ENCODE results near the gene MSANTD1. TPM values are rescaled to one million over a fixed set of nuclear protein-coding genes. Genes with fewer than 3 reads are reported as not detected.
A peak's percentile ranks its signal among the peaks of the same experiment; 100 is the strongest.

The MSANTD1 gene
- total RNA-seq, 1 donor from 2014 or later, result 0.44 TPM

DNA sequence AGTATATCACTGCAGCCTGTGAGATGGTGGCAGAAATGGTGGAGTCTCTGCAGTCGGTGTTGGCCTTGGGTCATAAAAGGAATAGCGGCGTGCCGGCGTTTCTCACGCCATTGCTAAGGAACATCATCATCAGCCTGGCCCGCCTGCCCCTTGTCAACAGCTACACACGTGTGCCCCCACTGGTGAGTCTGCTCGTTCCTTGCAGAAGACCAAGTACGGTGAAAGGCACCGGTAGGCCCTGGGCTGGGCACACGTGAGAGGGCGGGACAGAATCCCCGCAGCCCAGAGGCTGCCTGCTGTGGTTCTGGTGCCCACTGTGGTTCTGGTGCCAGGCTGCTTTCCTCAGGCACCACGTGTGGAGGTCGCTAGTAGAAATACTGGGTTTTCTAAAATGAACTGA, 31.2 kb upstream of the MSANTD1 start:
- H3K4me3 ChIP-seq, result no peak overlapping the region
- intact Hi-C loops (cut with micrococcal nuclease), result no loop called here
- TF ChIP-seq, protein P1, sequence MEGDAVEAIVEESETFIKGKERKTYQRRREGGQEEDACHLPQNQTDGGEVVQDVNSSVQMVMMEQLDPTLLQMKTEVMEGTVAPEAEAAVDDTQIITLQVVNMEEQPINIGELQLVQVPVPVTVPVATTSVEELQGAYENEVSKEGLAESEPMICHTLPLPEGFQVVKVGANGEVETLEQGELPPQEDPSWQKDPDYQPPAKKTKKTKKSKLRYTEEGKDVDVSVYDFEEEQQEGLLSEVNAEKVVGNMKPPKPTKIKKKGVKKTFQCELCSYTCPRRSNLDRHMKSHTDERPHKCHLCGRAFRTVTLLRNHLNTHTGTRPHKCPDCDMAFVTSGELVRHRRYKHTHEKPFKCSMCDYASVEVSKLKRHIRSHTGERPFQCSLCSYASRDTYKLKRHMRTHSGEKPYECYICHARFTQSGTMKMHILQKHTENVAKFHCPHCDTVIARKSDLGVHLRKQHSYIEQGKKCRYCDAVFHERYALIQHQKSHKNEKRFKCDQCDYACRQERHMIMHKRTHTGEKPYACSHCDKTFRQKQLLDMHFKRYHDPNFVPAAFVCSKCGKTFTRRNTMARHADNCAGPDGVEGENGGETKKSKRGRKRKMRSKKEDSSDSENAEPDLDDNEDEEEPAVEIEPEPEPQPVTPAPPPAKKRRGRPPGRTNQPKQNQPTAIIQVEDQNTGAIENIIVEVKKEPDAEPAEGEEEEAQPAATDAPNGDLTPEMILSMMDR (IDR thresholded peaks at IDR 0.05; ENCODE audit: borderline replicate concordance), result no peak
- DNase-seq, result no peak
- peaks cover 19% of the 10 kb centered on the region for H3K4me1 ChIP-seq
- H3K9me3 ChIP-seq (replicated peaks), result no peaks in the 10 kb centered on the region
- no peaks in the 10 kb centered on the region for H3K27me3 ChIP-seq (ENCODE audit: low read depth)
- no peak overlapping the region for H3K27ac ChIP-seq (replicated peaks)
- H3K36me3 ChIP-seq, result peaks cover 92% of the 10 kb centered on the region

DNA sequence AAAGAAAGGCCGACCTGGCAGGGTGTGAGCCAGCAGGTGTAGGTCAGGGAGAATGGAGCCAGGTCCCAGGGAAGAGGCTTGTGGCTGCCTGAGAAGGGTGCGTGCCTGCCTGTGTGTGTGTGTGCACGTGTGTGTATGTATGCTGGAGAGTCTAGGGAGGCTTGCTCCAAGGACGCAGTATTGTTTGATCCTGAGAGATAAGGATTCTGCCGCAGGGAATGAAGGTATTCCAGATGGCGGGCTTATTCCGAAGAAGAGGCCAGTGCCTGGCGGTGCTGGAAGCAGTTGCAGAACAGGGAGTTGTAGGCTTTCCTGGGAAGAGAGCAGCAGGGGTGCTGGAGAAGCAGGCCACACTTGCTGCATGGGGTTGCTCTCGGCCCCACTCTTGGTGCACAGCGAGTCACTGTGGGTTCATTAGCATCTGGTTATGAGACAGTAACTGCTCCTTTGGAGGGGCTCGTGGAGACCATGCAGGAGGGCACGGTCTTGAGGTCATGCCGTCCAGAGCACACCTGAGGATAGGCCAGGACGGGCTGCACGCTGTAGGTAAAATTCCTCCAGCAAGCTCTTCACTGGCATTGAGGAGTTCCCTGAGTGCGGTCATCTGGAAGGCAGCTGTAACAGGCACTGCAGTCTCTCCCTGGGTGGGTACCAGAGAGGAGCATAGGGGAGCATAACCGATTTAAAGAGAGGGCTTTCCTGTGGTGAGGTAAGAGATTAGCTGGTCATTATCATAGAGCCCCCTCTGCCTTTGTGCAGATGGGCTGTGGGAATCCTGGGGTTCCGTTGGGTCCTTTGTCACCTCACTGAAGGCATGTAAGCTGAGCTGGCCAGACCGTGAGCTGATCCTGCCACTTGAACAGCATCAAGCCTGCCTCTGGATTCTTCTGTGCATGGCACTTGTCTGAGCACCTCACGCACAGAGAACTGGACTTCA, 29.9 kb upstream of the MSANTD1 start:
- H3K27ac ChIP-seq (replicated peaks), result peak overlapping the region; percentile 51
- TF ChIP-seq, protein P1 (IDR thresholded peaks at IDR 0.05; ENCODE audit: borderline replicate concordance), result no peak
- H3K36me3 ChIP-seq, result peaks cover 92% of the 10 kb centered on the region
- intact Hi-C loops (cut with micrococcal nuclease), result no loop called here
- peaks cover 19% of the 10 kb centered on the region for H3K4me1 ChIP-seq
- no peak overlapping the region for H3K4me3 ChIP-seq
- H3K9me3 ChIP-seq (replicated peaks), result no peaks in the 10 kb centered on the region
- no peaks in the 10 kb centered on the region for H3K27me3 ChIP-seq (ENCODE audit: low read depth)
- no peak for DNase-seq

DNA sequence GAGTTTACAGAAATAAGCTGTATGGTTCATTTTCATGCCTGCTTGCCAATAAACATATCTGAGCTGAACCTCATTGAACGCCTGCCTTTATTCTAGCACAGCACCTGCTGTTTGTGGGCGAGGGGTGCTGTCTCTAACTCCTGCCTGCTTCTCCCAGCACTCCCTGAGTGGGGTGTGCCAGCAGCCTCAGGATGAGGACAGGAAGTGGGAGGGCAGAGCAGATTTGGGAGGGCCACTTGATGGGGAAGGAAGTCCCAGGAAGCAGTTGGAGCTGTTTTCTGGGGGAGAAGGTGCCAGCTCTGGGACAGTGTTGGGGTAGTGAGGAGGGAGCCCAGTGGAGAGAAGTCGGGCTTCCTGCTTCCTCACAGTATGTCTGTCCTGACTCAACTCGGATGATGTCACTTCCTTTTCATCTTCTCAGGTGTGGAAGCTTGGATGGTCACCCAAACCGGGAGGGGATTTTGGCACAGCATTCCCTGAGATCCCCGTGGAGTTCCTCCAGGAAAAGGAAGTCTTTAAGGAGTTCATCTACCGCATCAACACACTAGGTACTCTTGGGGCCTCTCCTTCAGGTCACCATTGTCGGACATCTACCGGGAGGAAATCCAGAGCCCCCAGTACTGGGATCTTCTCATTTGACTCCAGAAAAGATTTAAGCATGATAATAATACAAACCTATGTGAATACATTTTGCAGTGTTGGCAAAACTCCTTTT, 29.0 kb upstream of the MSANTD1 start:
- TF ChIP-seq, protein P1 (IDR thresholded peaks at IDR 0.05; ENCODE audit: borderline replicate concordance), result no peak
- peak overlapping the region; percentile 51 for H3K27ac ChIP-seq (replicated peaks)
- DNase-seq, result no peak
- no peaks in the 10 kb centered on the region for H3K27me3 ChIP-seq (ENCODE audit: low read depth)
- no peaks in the 10 kb centered on the region for H3K9me3 ChIP-seq (replicated peaks)
- H3K36me3 ChIP-seq, result peaks cover 95% of the 10 kb centered on the region
- peaks cover 19% of the 10 kb centered on the region for H3K4me1 ChIP-seq
- H3K4me3 ChIP-seq, result no peak overlapping the region
- intact Hi-C loops (cut with micrococcal nuclease), result no loop called here

DNA sequence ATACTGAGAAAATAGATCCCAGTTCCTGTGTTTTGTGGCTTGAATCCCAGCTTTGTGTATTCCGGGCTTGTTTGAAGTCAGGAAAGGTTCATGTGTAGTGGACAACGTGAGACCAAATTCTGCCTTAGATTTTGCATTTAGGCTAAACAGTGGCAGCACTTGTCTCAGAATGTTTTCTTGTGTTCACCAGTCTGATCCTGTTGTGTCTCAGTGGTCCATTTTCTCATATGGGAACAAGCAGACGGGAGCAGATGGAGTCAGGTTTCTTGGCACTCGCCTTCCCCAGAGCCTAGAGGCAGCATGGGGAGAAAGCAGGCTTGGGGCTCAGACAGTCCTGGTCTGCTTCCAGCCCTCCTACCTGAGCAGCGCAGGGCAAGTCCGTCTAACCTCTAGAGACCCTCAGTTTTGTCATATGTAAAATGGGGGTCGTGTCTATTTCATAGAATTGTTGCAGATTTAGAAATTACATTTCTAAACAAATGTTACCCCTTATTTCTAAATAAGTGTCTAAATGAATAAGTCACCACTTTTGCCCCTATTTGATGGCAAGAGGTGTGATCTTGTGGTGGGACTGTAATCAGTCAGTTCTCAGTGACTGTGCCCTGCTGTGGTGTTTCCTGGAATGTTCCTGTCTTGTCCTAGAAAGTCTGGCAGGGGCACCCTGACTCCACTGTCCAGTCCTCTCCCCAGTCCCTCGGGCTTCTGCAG, 28.3 kb upstream of the MSANTD1 start:
- peaks cover 19% of the 10 kb centered on the region for H3K4me1 ChIP-seq
- TF ChIP-seq, protein P1 (IDR thresholded peaks at IDR 0.05; ENCODE audit: borderline replicate concordance), result no peak
- H3K4me3 ChIP-seq, result no peak overlapping the region
- peak; percentile 5 for DNase-seq
- H3K9me3 ChIP-seq (replicated peaks), result no peaks in the 10 kb centered on the region
- peaks cover 95% of the 10 kb centered on the region for H3K36me3 ChIP-seq
- peak overlapping the region; percentile 51 for H3K27ac ChIP-seq (replicated peaks)
- intact Hi-C loops (cut with micrococcal nuclease), result no loop called here
- no peaks in the 10 kb centered on the region for H3K27me3 ChIP-seq (ENCODE audit: low read depth)

DNA sequence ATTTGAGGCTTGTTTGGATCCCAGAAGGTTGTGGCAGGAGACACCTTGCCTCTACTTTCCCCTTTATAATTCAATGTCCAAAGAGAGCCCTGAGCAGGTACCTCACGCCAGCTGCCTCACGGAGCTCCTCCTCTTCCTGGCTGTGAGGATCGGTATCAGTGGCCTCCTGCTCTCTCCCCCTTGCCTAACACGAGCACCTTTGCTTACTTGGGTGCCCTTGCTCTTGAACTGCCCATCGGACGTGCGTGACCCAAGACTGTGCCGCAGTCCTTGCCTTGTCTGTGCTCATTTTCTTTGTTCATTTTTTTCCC, 27.8 kb upstream of the MSANTD1 start:
- DNase-seq, result peak; percentile 6
- H3K27ac ChIP-seq (replicated peaks), result no peak overlapping the region
- H3K9me3 ChIP-seq (replicated peaks), result no peaks in the 10 kb centered on the region
- peaks cover 94% of the 10 kb centered on the region for H3K36me3 ChIP-seq
- no peaks in the 10 kb centered on the region for H3K27me3 ChIP-seq (ENCODE audit: low read depth)
- H3K4me1 ChIP-seq, result peaks cover 19% of the 10 kb centered on the region
- TF ChIP-seq, protein P1 (IDR thresholded peaks at IDR 0.05; ENCODE audit: borderline replicate concordance), result no peak
- intact Hi-C loops (cut with micrococcal nuclease), result no loop called here
- no peak overlapping the region for H3K4me3 ChIP-seq

All from left ventricle myocardium inferior (tissue), 1 donor.